Measurements from ENCODE around the gene ZNF488.
A peak's percentile ranks its signal among the peaks of the same experiment; 100 is the strongest.
"Not testable (repeated sequence)": the region's sequence is repeated elsewhere in the genome, so short reads cannot be mapped to it uniquely, and the experiment has no call there.

Gene ZNF488

GRCh38 chr10:47409171-47409865 is 25.2 kb upstream of the ZNF488 start:
- peak; percentile 2 for DNase-seq

GRCh38 chr10:47408606-47409005 is 24.5 kb upstream of the ZNF488 start:
- DNase-seq = no peak

- no peak for DNase-seq
Measured at GRCh38 chr10:47406870-47407691, 23.0 kb upstream of the ZNF488 start.

GRCh38 chr10:47406548-47406869 is 22.4 kb upstream of the ZNF488 start:
- no peak for DNase-seq

GRCh38 chr10:47405857-47406547 is 21.9 kb upstream of the ZNF488 start:
- no peak for DNase-seq

- DNase-seq = no peak
Measured at GRCh38 chr10:47404937-47405336, 20.8 kb upstream of the ZNF488 start.

GRCh38 chr10:47404446-47404845 is 20.4 kb upstream of the ZNF488 start:
- no peak for DNase-seq

- no peak for DNase-seq
Measured at GRCh38 chr10:47403446-47404318, 19.6 kb upstream of the ZNF488 start.

GRCh38 chr10:47402641-47403301 is 18.7 kb upstream of the ZNF488 start:
- DNase-seq = no peak

- DNase-seq = no peak
Measured at GRCh38 chr10:47401874-47402640, 18.0 kb upstream of the ZNF488 start.

- DNase-seq = no peak
Measured at GRCh38 chr10:47401210-47401609, 17.1 kb upstream of the ZNF488 start.

GRCh38 chr10:47400786-47401185 is 16.7 kb upstream of the ZNF488 start:
- DNase-seq = no peak

GRCh38 chr10:47400251-47400650 is 16.2 kb upstream of the ZNF488 start:
- DNase-seq = no peak

- DNase-seq = no peak
Measured at GRCh38 chr10:47397256-47397655, 13.2 kb upstream of the ZNF488 start.

GRCh38 chr10:47396311-47396717 is 12.2 kb upstream of the ZNF488 start:
- no peak for DNase-seq

GRCh38 chr10:47389619-47390018 is 5.5 kb upstream of the ZNF488 start:
- DNase-seq = no peak

- no peak for DNase-seq
Measured at GRCh38 chr10:47388879-47389278, 4.8 kb upstream of the ZNF488 start.

GRCh38 chr10:47386104-47386503 is 2.0 kb upstream of the ZNF488 start:
- DNase-seq = not testable (repeated sequence)

- peak; percentile 57 for DNase-seq
Measured at GRCh38 chr10:47383261-47384147, 589 bp downstream of the ZNF488 start.

Data from NCI-H82 (cell line).